B cell (primary cell): Measurements from ENCODE around the gene AUTS2. TPM values are rescaled to one million over a fixed set of nuclear protein-coding genes. Genes with fewer than 3 reads are reported as not detected.

Experiments
- ATAC-seq: fragments of 200-7000 bp; cut with Tn5 transposase; one replicate; pipeline ENCODE4 v1.10.0; 2021; ENCODE audit warnings: low read depth, mild to moderate bottlenecking, moderate number of reproducible peaks, moderate library complexity
- CTCF ChIA-PET: fragments of 350-600 bp; sonication (Branson Sonifier 250); formaldehyde crosslinking; loops from one replicate; lab custom pipeline; 2021; ENCODE audit warnings: antibody characterized with exemption, inconsistent platforms; lab: Charles Lee
- POLR2A ChIA-PET: fragments of 350-600 bp; sonication (Branson Sonifier 250); formaldehyde crosslinking; loops from one replicate; lab custom pipeline; 2021; ENCODE audit warnings: antibody characterized with exemption; lab: Charles Lee
- DNase-seq: peaks from one replicate; pipeline ENCODE4 v3.0.0; 2013
- H2AFZ ChIP-seq: 2 replicates; pipeline ENCODE4 v1.6.1; 2012; ENCODE audit warnings: mild to moderate bottlenecking, low read depth, low read length; ENCODE audit not compliant: insufficient read depth, poor library complexity, severe bottlenecking
- H3K27ac ChIP-seq, 2 donors: 1 replicate in 1 of 2; 2 replicates in 1 of 2; pipeline ENCODE4 v1.5.1; 2012 to 2013; ENCODE audit warnings: low read length in 2 of 2, mild to moderate bottlenecking in 2 of 2, moderate library complexity in 1 of 2
- H3K27me3 ChIP-seq, 4 experiments: fragments of 200-600 bp in 1 of 4; sonication (generic) in 1 of 4; replicated peaks in 1 of 4; 1 replicate in 2 of 4; 2 replicates in 2 of 4; pipeline versions ENCODE4 v1.6.1 to v1.7.0; 2013 to 2016; ENCODE audit warnings: low read length in 3 of 4, mild to moderate bottlenecking in 2 of 4, mixed read lengths in 1 of 4, moderate library complexity in 1 of 4; ENCODE audit not compliant: insufficient read depth in 4 of 4, control insufficient read depth in 3 of 4; ENCODE audit errors: control extremely low read depth in 1 of 4
- H3K36me3 ChIP-seq, 2 experiments: replicated peaks in 1 of 2; 1 replicate in 1 of 2; 2 replicates in 1 of 2; pipeline versions ENCODE4 v1.6.1 to v1.7.1; 2013; ENCODE audit warnings: low read length in 1 of 2; ENCODE audit not compliant: insufficient read depth in 2 of 2, control insufficient read depth in 1 of 2; ENCODE audit errors: control extremely low read depth in 1 of 2, extremely low read depth in 1 of 2
- H3K4me1 ChIP-seq, 2 donors: fragments of 200-600 bp in 1 of 2; sonication (generic) in 1 of 2; 1 replicate in 1 of 2; 2 replicates in 1 of 2; pipeline versions ENCODE4 v1.5.1 to v1.6.1; 2013 to 2017; ENCODE audit warnings: low read length in 2 of 2; ENCODE audit not compliant: control insufficient read depth in 2 of 2, insufficient read depth in 2 of 2
- H3K4me2 ChIP-seq: replicated peaks from 2 replicates; pipeline ENCODE3; 2012; ENCODE audit warnings: mild to moderate bottlenecking, low read depth, low read length; ENCODE audit not compliant: poor library complexity, severe bottlenecking
- H3K4me3 ChIP-seq, 5 experiments: fragments of 200-600 bp in 1 of 5; sonication (generic) in 1 of 5; 1 replicate in 3 of 5; 2 replicates in 2 of 5; pipeline versions ENCODE4 v1.5.1 to v1.7.0; 2011 to 2016; ENCODE audit warnings: low read length in 4 of 5, mild to moderate bottlenecking in 4 of 5, low read depth in 2 of 5, control low read depth in 1 of 5, moderate library complexity in 1 of 5; ENCODE audit not compliant: insufficient read depth in 1 of 5; ENCODE audit errors: control extremely low read depth in 1 of 5, extremely low read depth in 1 of 5
- H3K79me2 ChIP-seq: fragments of 200-600 bp; sonication (generic); one replicate; pipeline ENCODE4 v1.6.0; 2016; ENCODE audit warnings: low read length; ENCODE audit not compliant: control insufficient read depth, insufficient read depth
- H3K9ac ChIP-seq: fragments of 200-600 bp; sonication (generic); 2 replicates; pipeline ENCODE4 v1.6.1; 2017; ENCODE audit warnings: mild to moderate bottlenecking, low read length, moderate library complexity
- H3K9me3 ChIP-seq, 3 donors: one replicate each; pipeline versions ENCODE4 v1.6.1 to v1.7.1; 2013; ENCODE audit warnings: low read length in 2 of 3; ENCODE audit not compliant: control insufficient read depth in 2 of 3, insufficient read depth in 1 of 3; ENCODE audit errors: control extremely low read depth in 1 of 3
- H4K20me1 ChIP-seq: 2 replicates; pipeline ENCODE4 v1.6.0; 2012; ENCODE audit warnings: mild to moderate bottlenecking, low read length; ENCODE audit not compliant: insufficient read depth, control insufficient read depth, poor library complexity, severe bottlenecking
- H3K27ac Mint-ChIP-seq: one replicate; pipeline ENCODE4 v1.8.0; 2021; ENCODE audit warnings: mixed read lengths
- H3K27me3 Mint-ChIP-seq: one replicate; pipeline ENCODE4 v1.8.0; 2021; ENCODE audit warnings: mixed read lengths
- H3K4me1 Mint-ChIP-seq: one replicate; pipeline ENCODE4 v1.8.0; 2021; ENCODE audit warnings: mixed read lengths
- H3K4me3 Mint-ChIP-seq: one replicate; pipeline ENCODE4 v1.8.0; 2021; ENCODE audit warnings: mixed read lengths
- H3K9me3 Mint-ChIP-seq: one replicate; pipeline ENCODE4 v1.8.0; 2022; ENCODE audit warnings: mixed read lengths; ENCODE audit not compliant: insufficient read depth
- EZH2 ChIP-seq: IDR thresholded peaks from 2 replicates; pipeline ENCODE4 v1.6.1; 2012; ENCODE audit warnings: borderline replicate concordance, low read depth, mild to moderate bottlenecking, moderate library complexity, low read length; ENCODE audit not compliant: insufficient read depth, poor library complexity, severe bottlenecking
- WGBS: methylation state at CpG from one replicate; pipeline ENCODE4 v1.1.5; 2013; ENCODE audit warnings: missing lambda C conversion rate; ENCODE audit not compliant: insufficient coverage; 5-methylcytosine and 5-hydroxymethylcytosine counted together
- intact Hi-C: fragments of 100-400 bp; cut with micrococcal nuclease; formaldehyde crosslinking; loops from one replicate; pipeline ENCODE4 v1.10.0; 2022
- polyA plus RNA-seq: library from polyadenylated mRNA; depleted of rRNA; stranded (reverse); fragments of >200 nt; gene quantifications from 2 replicates; pipeline ENCODE4 v1.2.3, GENCODE V29; 2012
- total RNA-seq, 2 donors: library from RNA; stranded (reverse); fragments of 120-200 nt in 1 of 2; gene quantifications; 1 replicate in 1 of 2; 2 replicates in 1 of 2; pipeline versions ENCODE4 v1.2.3 to v1.2.4, GENCODE V29; 2013 to 2022
- TF ChIP-seq, protein P1 (sequence below): fragments of 200-600 bp; IDR thresholded peaks from one replicate; pipeline ENCODE4 v1.8.0; 2022; ENCODE audit warnings: antibody characterized with exemption, mild to moderate bottlenecking

AUTS2 gene
- total and polyA plus RNA-seq, 2 donors (not counting 1 experiment from before 2014, with no cell fraction given) = 22.3 to 35.0 TPM

DNA sequence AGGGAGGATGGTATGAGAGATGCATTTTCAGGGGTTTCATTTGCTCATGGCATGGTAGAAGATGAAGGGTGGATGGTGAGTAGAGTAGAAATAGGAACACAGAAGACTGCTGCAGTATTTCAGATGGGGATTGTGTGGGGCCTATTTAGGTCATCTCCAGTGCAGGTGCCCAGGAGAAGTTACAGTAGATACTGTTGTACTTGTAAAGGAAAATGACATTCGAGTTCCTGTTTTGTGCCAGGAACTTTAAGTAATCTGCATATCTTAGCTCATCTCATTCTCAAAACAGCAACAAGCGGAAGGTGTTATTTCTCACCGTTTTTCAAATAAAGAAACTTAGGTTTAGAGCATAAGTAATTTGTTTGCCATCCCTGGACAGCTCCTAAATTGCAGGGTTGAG, 156.2 kb downstream of the AUTS2 start:
- WGBS = no CpG with 5 or more reads among the region's 3 CpGs
- CTCF ChIA-PET = interaction anchor here (1.0 kb wide), 1 partner anchor 70 kb away, joined by 3 read pairs; no protein-coding TSS in a partner anchor
- POLR2A ChIA-PET = interaction anchor here (0.6 kb wide), 1 partner anchor 105 kb away, joined by 3 read pairs; no protein-coding TSS in a partner anchor

DNA sequence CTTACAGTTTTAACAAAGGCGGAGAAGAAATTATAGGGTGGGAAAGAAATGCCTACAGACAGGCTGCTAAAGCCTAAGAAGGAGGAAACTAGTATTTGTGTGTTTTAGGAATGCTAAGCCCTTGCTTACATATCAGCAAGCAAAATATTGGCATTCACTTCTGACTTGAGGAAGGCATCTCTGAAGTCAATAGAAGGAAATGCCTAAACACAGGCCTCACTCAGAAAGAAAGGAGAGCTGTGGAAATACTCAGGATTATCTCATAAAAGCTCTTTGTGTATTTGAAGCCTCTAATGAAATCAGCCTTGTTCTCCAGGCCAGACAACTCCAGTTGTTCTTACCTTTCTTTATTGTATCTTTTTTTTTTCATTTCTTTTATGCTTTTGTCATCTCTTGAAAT, 158.0 kb downstream of the AUTS2 start:
- POLR2A ChIA-PET = no interaction called here
- Mint-ChIP-seq H3K4me1 (peaks cover 12% of the 10 kb centered on the region), H3K27me3 (no peaks in the 10 kb centered on the region), H3K9me3 (no peaks in the 10 kb centered on the region), H3K27ac (no peak overlapping the region), H3K4me3 (no peak overlapping the region)
- Histone ChIP-seq H3K4me2 (no peak overlapping the region), H3K79me2 (no peaks in the 10 kb centered on the region), H2AFZ (no peak overlapping the region), H4K20me1 (no peaks in the 10 kb centered on the region), H3K27me3 (no peaks in the 10 kb centered on the region), H3K9ac (no peak overlapping the region), H3K27ac (no peak overlapping the region), H3K36me3 (no peaks in the 10 kb centered on the region), H3K4me3 (no peak overlapping the region), H3K9me3 (no peaks in the 10 kb centered on the region), H3K4me1 (peaks cover 0 to 7% of the 10 kb centered on the region in 2 donors)
- no peak for TF ChIP-seq EZH2
- TF ChIP-seq, protein P1, sequence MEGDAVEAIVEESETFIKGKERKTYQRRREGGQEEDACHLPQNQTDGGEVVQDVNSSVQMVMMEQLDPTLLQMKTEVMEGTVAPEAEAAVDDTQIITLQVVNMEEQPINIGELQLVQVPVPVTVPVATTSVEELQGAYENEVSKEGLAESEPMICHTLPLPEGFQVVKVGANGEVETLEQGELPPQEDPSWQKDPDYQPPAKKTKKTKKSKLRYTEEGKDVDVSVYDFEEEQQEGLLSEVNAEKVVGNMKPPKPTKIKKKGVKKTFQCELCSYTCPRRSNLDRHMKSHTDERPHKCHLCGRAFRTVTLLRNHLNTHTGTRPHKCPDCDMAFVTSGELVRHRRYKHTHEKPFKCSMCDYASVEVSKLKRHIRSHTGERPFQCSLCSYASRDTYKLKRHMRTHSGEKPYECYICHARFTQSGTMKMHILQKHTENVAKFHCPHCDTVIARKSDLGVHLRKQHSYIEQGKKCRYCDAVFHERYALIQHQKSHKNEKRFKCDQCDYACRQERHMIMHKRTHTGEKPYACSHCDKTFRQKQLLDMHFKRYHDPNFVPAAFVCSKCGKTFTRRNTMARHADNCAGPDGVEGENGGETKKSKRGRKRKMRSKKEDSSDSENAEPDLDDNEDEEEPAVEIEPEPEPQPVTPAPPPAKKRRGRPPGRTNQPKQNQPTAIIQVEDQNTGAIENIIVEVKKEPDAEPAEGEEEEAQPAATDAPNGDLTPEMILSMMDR = no peak
- DNase-seq (no peak), ATAC-seq (no peak)
- 100% methylated on average over 1 of the region's 1 CpG for WGBS
- intact Hi-C loops = no loop called here
- CTCF ChIA-PET = no interaction called here

More for the DNA sequence above, 156.2 kb downstream of the AUTS2 start:
- H3K27ac Mint-ChIP-seq = no peak overlapping the region
- Histone ChIP-seq H4K20me1 (no peaks in the 10 kb centered on the region), H3K36me3 (no peaks in the 10 kb centered on the region), H3K9me3 (no peaks in the 10 kb centered on the region), H3K4me1 (peaks cover 0 to 7% of the 10 kb centered on the region in 2 donors), H3K27ac (no peak overlapping the region), H3K4me2 (no peak overlapping the region), H3K79me2 (no peaks in the 10 kb centered on the region), H3K9ac (no peak overlapping the region), H3K4me3 (no peak overlapping the region), H2AFZ (no peak overlapping the region), H3K27me3 (no peaks in the 10 kb centered on the region)
- ATAC-seq = no peak
- no peaks in the 10 kb centered on the region for H3K27me3 Mint-ChIP-seq
- no peaks in the 10 kb centered on the region for H3K9me3 Mint-ChIP-seq
- DNase-seq = no peak
- H3K4me1 Mint-ChIP-seq = peaks cover 12% of the 10 kb centered on the region
- TF ChIP-seq, protein P1 = no peak
- no peak for TF ChIP-seq EZH2
- H3K4me3 Mint-ChIP-seq = no peak overlapping the region
- intact Hi-C loops = no loop called here
